Measurements from ENCODE around the gene ZNF808. TPM values are rescaled to one million over a fixed set of nuclear protein-coding genes. Genes with fewer than 3 reads are reported as not detected.
"Not testable (repeated sequence)": the region's sequence is repeated elsewhere in the genome, so short reads cannot be mapped to it uniquely, and the experiment has no call there.

The ZNF808 gene
- total RNA-seq, 2 experiments from 2014 or later = 36.3 to 40.5 TPM

DNA sequence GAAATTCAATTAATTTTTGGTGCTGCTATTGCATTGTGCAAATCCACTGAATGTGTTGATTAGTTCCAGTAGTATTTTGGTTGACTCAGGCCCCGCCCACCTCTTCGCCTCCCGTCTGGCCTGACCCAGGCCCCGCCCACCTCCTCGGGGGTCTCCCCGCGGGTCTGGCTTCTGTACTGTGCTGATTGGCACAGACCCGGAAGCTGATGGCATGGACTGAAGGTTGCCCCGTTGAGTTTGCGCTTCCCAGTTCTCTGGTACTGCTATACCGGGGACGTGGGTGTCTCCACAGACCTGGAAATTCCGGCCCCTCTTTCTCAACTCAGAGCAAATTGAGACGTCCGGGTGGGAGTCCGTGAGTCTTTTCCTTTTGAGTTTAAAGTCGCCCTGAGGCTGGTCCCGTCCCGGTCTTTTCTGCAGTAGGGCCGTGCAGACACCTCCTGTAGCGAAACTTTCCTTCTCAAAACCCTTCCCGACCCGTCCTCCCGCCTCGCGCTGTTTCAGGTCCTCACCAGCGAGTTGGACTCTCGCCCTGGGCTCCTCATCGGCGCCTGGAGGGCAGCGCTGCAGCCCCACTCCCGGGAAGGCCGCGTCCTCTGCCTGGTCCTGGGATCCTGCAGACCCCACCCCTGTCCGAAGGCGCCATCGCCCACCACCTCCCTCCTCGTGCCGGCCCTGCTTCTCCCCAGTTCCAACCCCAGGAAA lies 57.4 kb downstream of the ZNF808 start:
- H3K9me3 Mint-ChIP-seq = peaks cover 44% of the 10 kb centered on the region
- CTCF ChIA-PET = no interaction called here
- H3K4me1 Mint-ChIP-seq = no peaks in the 10 kb centered on the region
- H3K27me3 Mint-ChIP-seq = no peaks in the 10 kb centered on the region
- DNase-seq = no peak
- H3K27ac Mint-ChIP-seq = no peak overlapping the region
- no peak overlapping the region for H3K4me3 Mint-ChIP-seq
- H3K36me3 Mint-ChIP-seq (ENCODE audit: low read depth) = peaks cover 86% of the 10 kb centered on the region
- POLR2A ChIA-PET = no interaction called here

DNA sequence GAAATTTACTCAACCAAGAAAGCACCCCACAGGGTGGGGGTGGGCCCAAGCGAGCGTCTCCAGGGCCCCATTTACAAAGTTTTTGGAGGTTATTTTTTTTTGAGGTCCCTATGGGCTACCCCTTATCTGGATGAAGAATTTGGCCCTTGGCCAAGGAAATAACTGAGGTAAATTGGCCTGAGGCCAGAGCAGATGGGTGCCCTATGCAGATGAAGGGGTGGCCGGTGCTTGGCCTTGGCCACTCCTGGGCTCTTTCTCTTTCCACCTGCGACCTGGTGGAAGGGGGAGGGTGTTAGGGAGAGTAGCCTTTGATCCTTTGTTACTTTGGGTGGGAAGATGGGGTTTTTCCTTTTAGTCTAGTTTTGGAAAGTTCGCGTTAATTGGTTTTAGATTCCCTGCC lies 58.1 kb downstream of the ZNF808 start:
- Mint-ChIP-seq H3K4me3 (no peak overlapping the region), H3K27ac (no peak overlapping the region), H3K27me3 (no peaks in the 10 kb centered on the region), H3K9me3 (peaks cover 48% of the 10 kb centered on the region), H3K4me1 (no peaks in the 10 kb centered on the region), H3K36me3 (ENCODE audit: low read depth) (peaks cover 89% of the 10 kb centered on the region)
- CTCF ChIA-PET = no interaction called here
- POLR2A ChIA-PET = no interaction called here
- no peak for DNase-seq

DNA sequence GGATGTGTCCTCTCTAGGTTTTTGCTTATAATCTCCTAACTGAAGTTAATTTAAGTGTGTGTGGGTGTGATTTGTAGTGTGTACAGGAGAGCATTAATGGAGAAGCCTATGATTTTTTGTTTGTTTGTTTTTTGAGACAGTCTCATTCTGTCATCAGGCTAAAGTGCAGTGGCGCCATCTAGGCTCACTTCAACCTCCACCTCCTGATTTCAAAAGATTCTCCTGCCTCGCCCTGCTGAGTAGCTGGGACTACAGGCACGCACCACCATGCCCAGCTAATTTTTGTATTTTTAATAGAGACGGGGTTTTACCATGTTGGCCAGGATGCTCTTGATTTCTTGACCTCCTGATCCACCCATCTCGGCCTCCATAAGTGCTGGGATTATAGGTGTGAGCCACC lies 63.3 kb downstream of the ZNF808 start:
- H3K36me3 Mint-ChIP-seq (ENCODE audit: low read depth) = peaks cover 81% of the 10 kb centered on the region
- H3K27ac Mint-ChIP-seq = no peak overlapping the region
- no peaks in the 10 kb centered on the region for H3K4me1 Mint-ChIP-seq
- no peak overlapping the region for H3K4me3 Mint-ChIP-seq
- peaks cover 41% of the 10 kb centered on the region for H3K9me3 Mint-ChIP-seq
- no peak for DNase-seq
- ChIA-PET CTCF (no interaction called here), POLR2A (no interaction called here)
- no peaks in the 10 kb centered on the region for H3K27me3 Mint-ChIP-seq

DNA sequence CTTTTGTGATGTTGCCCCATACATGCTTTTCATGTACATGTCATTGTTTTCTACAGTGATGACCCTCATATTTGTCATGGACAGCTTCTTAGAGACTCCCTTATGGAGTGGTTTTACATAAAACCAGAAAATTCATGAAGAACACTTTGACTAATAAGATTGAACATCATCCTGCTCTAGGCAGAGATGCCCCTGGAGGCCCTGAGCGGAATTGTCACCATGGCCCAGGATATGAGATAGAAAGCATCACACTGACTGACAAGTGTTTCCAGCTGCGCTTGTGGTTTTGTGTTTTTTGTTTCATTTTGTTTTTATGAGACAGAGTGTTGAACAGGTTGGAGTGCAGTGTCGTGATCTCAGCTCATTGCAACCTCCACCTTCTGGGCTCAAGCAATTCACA lies 64.8 kb downstream of the ZNF808 start:
- no peaks in the 10 kb centered on the region for H3K4me1 Mint-ChIP-seq
- peaks cover 84% of the 10 kb centered on the region for H3K36me3 Mint-ChIP-seq (ENCODE audit: low read depth)
- peaks cover 51% of the 10 kb centered on the region for H3K9me3 Mint-ChIP-seq
- DNase-seq = no peak
- H3K27ac Mint-ChIP-seq = no peak overlapping the region
- CTCF ChIA-PET = no interaction called here
- no peak overlapping the region for H3K4me3 Mint-ChIP-seq
- H3K27me3 Mint-ChIP-seq = no peaks in the 10 kb centered on the region
- POLR2A ChIA-PET = no interaction called here

GRCh38 chr19:52593441-52593840 lies 66.0 kb downstream of the ZNF808 start:
- DNase-seq, H3K4me1 Mint-ChIP-seq, H3K27me3 Mint-ChIP-seq, POLR2A ChIA-PET, CTCF ChIA-PET, H3K27ac Mint-ChIP-seq, H3K4me3 Mint-ChIP-seq: not testable (repeated sequence)
- H3K36me3 Mint-ChIP-seq (ENCODE audit: low read depth) = peaks cover 86% of the 10 kb centered on the region
- peaks cover 55% of the 10 kb centered on the region for H3K9me3 Mint-ChIP-seq

GRCh38 chr19:52599241-52599640 lies 71.8 kb downstream of the ZNF808 start:
- peaks cover 70% of the 10 kb centered on the region for H3K36me3 Mint-ChIP-seq (ENCODE audit: low read depth)
- H3K27ac Mint-ChIP-seq = no peak overlapping the region
- H3K27me3 Mint-ChIP-seq = no peaks in the 10 kb centered on the region
- H3K9me3 Mint-ChIP-seq = peaks cover 51% of the 10 kb centered on the region
- H3K4me3 Mint-ChIP-seq = no peak overlapping the region
- ChIA-PET CTCF (interaction anchor here (1.1 kb wide), 1 partner anchor 18 kb away, joined by 5 read pairs; no protein-coding TSS in a partner anchor), POLR2A (no interaction called here)
- no peak for DNase-seq
- peaks cover 13% of the 10 kb centered on the region for H3K4me1 Mint-ChIP-seq

- DNase-seq = peak; percentile 7
- no peaks in the 10 kb centered on the region for H3K27me3 Mint-ChIP-seq
- POLR2A ChIA-PET = no interaction called here
- H3K9me3 Mint-ChIP-seq = peaks cover 53% of the 10 kb centered on the region
- H3K27ac Mint-ChIP-seq = peak overlapping the region; percentile 85
- CTCF ChIA-PET = no interaction called here
- H3K4me1 Mint-ChIP-seq = peaks cover 20% of the 10 kb centered on the region
- peak overlapping the region; percentile 92 for H3K4me3 Mint-ChIP-seq
- H3K36me3 Mint-ChIP-seq (ENCODE audit: low read depth) = peaks cover 66% of the 10 kb centered on the region
Observed at GRCh38 chr19:52600639-52601024, 73.2 kb downstream of the ZNF808 start.

DNA sequence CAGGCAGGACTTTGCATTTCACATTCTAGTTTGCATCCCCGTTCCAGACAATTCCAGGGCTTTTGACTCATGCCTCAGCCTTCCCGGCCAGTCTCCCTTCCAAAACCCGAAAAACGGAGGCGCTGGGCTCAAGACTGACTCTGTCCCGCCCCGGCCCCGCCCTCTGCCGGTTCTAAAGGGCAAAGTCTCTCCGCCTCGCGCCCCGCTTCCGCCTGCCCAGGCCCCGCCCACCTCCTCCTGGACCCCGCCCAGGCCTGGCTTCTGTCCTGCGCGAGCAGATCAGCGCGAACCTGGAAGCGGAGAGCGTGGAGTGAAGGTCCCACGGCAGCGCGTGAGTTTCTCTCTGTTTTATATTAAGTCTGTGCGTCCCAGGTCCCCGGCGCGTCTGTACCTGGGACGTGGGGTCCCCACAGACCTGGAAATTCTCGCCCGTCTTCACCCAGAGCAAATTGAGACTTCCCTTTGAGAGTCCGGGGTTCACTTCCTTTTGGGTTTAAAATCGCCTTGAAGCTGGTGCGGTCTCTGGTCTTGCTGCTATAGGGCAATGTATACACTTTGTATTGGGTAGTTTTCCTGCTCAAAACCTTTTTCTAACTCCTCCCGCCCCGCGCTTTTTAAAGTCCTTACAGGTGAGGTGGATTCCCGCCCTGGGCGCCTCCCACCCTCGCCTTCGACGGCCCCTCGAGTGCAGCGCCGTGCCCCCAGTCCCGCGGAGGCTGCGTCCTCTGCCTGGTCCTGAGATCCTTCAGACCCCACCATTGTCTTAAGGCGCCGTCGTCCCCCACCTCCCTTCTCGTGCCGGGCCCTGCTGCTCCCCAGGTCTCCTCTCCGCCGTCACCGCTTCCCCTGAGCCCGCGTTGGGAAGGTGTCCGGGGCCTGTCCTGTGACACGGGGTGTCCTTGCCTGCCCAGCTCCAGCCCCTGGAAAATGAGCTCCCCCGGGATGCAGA lies 73.8 kb downstream of the ZNF808 start:
- H3K27me3 Mint-ChIP-seq = no peaks in the 10 kb centered on the region
- peak; percentile 95 for DNase-seq
- ChIA-PET CTCF (no interaction called here), POLR2A (no interaction called here)
- peak overlapping the region; percentile 92 for H3K4me3 Mint-ChIP-seq
- peaks cover 24% of the 10 kb centered on the region for H3K4me1 Mint-ChIP-seq
- H3K36me3 Mint-ChIP-seq (ENCODE audit: low read depth) = peaks cover 66% of the 10 kb centered on the region
- peaks cover 51% of the 10 kb centered on the region for H3K9me3 Mint-ChIP-seq
- H3K27ac Mint-ChIP-seq = peak overlapping the region; percentile 85

GRCh38 chr19:52601974-52602366 lies 74.5 kb downstream of the ZNF808 start:
- H3K27ac Mint-ChIP-seq = peak overlapping the region; percentile 85
- POLR2A ChIA-PET, DNase-seq, CTCF ChIA-PET, H3K27me3 Mint-ChIP-seq: not testable (repeated sequence)
- peaks cover 66% of the 10 kb centered on the region for H3K36me3 Mint-ChIP-seq (ENCODE audit: low read depth)
- H3K4me3 Mint-ChIP-seq = peak overlapping the region; percentile 92
- H3K9me3 Mint-ChIP-seq = peaks cover 49% of the 10 kb centered on the region
- H3K4me1 Mint-ChIP-seq = peaks cover 30% of the 10 kb centered on the region

GRCh38 chr19:52602941-52603340 lies 75.5 kb downstream of the ZNF808 start:
- no peak for DNase-seq
- H3K27ac Mint-ChIP-seq = no peak overlapping the region
- H3K9me3 Mint-ChIP-seq = peaks cover 42% of the 10 kb centered on the region
- peaks cover 61% of the 10 kb centered on the region for H3K36me3 Mint-ChIP-seq (ENCODE audit: low read depth)
- H3K4me3 Mint-ChIP-seq = peak overlapping the region; percentile 92
- peaks cover 30% of the 10 kb centered on the region for H3K4me1 Mint-ChIP-seq
- H3K27me3 Mint-ChIP-seq = no peaks in the 10 kb centered on the region
- ChIA-PET POLR2A (no interaction called here), CTCF (no interaction called here)

GRCh38 chr19:52603558-52604207 lies 76.2 kb downstream of the ZNF808 start:
- CTCF ChIA-PET = interaction anchor here (0.6 to 1.0 kb wide), 2 partner anchors 107 to 240 kb away, joined by 3 read pairs; no protein-coding TSS in a partner anchor
- H3K27me3 Mint-ChIP-seq = no peaks in the 10 kb centered on the region
- no peak for DNase-seq
- POLR2A ChIA-PET = no interaction called here
- H3K4me1 Mint-ChIP-seq = peaks cover 30% of the 10 kb centered on the region
- H3K4me3 Mint-ChIP-seq = no peak overlapping the region
- H3K9me3 Mint-ChIP-seq = peaks cover 40% of the 10 kb centered on the region
- no peak overlapping the region for H3K27ac Mint-ChIP-seq
- peaks cover 61% of the 10 kb centered on the region for H3K36me3 Mint-ChIP-seq (ENCODE audit: low read depth)

All from activated CD4-positive, alpha-beta T cell treated with anti-CD3 and anti-CD28 coated beads, Interleukin-2, amount 10 ng/mL, durations not matched to agents 7 days and 5 days (primary cell).